Cardiac septum (tissue), 1 donor: ENCODE measurements around the gene RNF141. TPM values are rescaled to one million over a fixed set of nuclear protein-coding genes. Genes with fewer than 3 reads are reported as not detected.

ENCODE experiments used
- DNase-seq: peaks from one replicate; pipeline ENCODE4 v3.0.0-alpha.2; 2020; ENCODE audit warnings: low spot score
- intact Hi-C: fragments of 100-400 bp; cut with DNase I; formaldehyde crosslinking; loops from one replicate; pipeline ENCODE4 v1.14.0; 2022
- total RNA-seq: library from RNA; stranded (reverse); fragmentation: NEBNext Ultra II Directional; extraction: Animal tissue kit (Norgen Biotek cat#: 25700); gene quantifications from one replicate; pipeline ENCODE4 v1.2.1, GENCODE V29; 2021
- donor health status: DM: no; HTN: no; CAD: no.

The RNF141 gene
- total RNA-seq, 1 donor from 2014 or later, result 36.8 TPM

- intact Hi-C loops, result loop anchor here (10.0 kb wide), 1 partner anchor 170 kb away; no protein-coding TSS in a partner anchor
- no peak for DNase-seq
Measured at GRCh38 chr11:10564696-10565318, 23.8 kb upstream of the RNF141 start.

GRCh38 chr11:10564030-10564429 is 23.0 kb upstream of the RNF141 start:
- intact Hi-C loops, result loop anchor here (10.0 kb wide), 1 partner anchor 171 kb away; no protein-coding TSS in a partner anchor
- no peak for DNase-seq

- intact Hi-C loops, result loop anchor here (10.0 kb wide), 1 partner anchor 173 kb away; no protein-coding TSS in a partner anchor
- DNase-seq, result no peak
Measured at GRCh38 chr11:10561947-10562346, 21.0 kb upstream of the RNF141 start.

- intact Hi-C loops, result loop anchor here (10.0 kb wide), 1 partner anchor 174 kb away; no protein-coding TSS in a partner anchor
- DNase-seq, result no peak
Measured at GRCh38 chr11:10561043-10561818, 20.2 kb upstream of the RNF141 start.

- no peak for DNase-seq
- intact Hi-C loops, result no loop called here
Measured at GRCh38 chr11:10558288-10558687, 17.3 kb upstream of the RNF141 start.

GRCh38 chr11:10556590-10556989 is 15.6 kb upstream of the RNF141 start:
- intact Hi-C loops, result no loop called here
- no peak for DNase-seq

GRCh38 chr11:10551845-10552352 is 10.9 kb upstream of the RNF141 start:
- DNase-seq, result no peak
- intact Hi-C loops, result no loop called here

- intact Hi-C loops, result no loop called here
- no peak for DNase-seq
Measured at GRCh38 chr11:10551290-10551592, 10.3 kb upstream of the RNF141 start.

- intact Hi-C loops, result no loop called here
Measured at GRCh38 chr11:10550503-10551289, 9.7 kb upstream of the RNF141 start.

GRCh38 chr11:10544491-10545465 is 3.8 kb upstream of the RNF141 start:
- no peak for DNase-seq

More at GRCh38 chr11:10550503-10551289, 9.7 kb upstream of the RNF141 start:
- no peak for DNase-seq

GRCh38 chr11:10543782-10544181 is 2.8 kb upstream of the RNF141 start:
- intact Hi-C loops, result no loop called here

More at GRCh38 chr11:10544491-10545465, 3.8 kb upstream of the RNF141 start:
- intact Hi-C loops, result no loop called here

GRCh38 chr11:10542776-10543175 is 1.8 kb upstream of the RNF141 start:
- intact Hi-C loops, result no loop called here
- DNase-seq, result no peak

More at GRCh38 chr11:10543782-10544181, 2.8 kb upstream of the RNF141 start:
- no peak for DNase-seq

GRCh38 chr11:10541561-10541930 is 559 bp upstream of the RNF141 start:
- intact Hi-C loops, result no loop called here
- no peak for DNase-seq

GRCh38 chr11:10540546-10540914 is 457 bp downstream of the RNF141 start:
- intact Hi-C loops, result no loop called here
- DNase-seq, result peak; percentile 81

GRCh38 chr11:10539339-10539738 is 1.6 kb downstream of the RNF141 start:
- intact Hi-C loops, result no loop called here
- no peak for DNase-seq

- intact Hi-C loops, result no loop called here
- no peak for DNase-seq
Measured at GRCh38 chr11:10538924-10539323, 2.1 kb downstream of the RNF141 start.

- no peak for DNase-seq
- intact Hi-C loops, result no loop called here
Measured at GRCh38 chr11:10537600-10537999, 3.4 kb downstream of the RNF141 start.

GRCh38 chr11:10534316-10534715 is 6.7 kb downstream of the RNF141 start:
- intact Hi-C loops, result no loop called here
- DNase-seq, result no peak

GRCh38 chr11:10533323-10533722 is 7.7 kb downstream of the RNF141 start:
- DNase-seq, result no peak
- intact Hi-C loops, result no loop called here
